ENCODE measurements around the gene ABO. TPM values are rescaled to one million over a fixed set of nuclear protein-coding genes. Genes with fewer than 3 reads are reported as not detected.

Gene ABO
- total RNA-seq, result 2.3 TPM
- long read RNA-seq, partial matches to known transcripts, result 0 of 3 reads
- long read RNA-seq, other reads (novel, unspliced or antisense), result 3 of 3 reads

DNA sequence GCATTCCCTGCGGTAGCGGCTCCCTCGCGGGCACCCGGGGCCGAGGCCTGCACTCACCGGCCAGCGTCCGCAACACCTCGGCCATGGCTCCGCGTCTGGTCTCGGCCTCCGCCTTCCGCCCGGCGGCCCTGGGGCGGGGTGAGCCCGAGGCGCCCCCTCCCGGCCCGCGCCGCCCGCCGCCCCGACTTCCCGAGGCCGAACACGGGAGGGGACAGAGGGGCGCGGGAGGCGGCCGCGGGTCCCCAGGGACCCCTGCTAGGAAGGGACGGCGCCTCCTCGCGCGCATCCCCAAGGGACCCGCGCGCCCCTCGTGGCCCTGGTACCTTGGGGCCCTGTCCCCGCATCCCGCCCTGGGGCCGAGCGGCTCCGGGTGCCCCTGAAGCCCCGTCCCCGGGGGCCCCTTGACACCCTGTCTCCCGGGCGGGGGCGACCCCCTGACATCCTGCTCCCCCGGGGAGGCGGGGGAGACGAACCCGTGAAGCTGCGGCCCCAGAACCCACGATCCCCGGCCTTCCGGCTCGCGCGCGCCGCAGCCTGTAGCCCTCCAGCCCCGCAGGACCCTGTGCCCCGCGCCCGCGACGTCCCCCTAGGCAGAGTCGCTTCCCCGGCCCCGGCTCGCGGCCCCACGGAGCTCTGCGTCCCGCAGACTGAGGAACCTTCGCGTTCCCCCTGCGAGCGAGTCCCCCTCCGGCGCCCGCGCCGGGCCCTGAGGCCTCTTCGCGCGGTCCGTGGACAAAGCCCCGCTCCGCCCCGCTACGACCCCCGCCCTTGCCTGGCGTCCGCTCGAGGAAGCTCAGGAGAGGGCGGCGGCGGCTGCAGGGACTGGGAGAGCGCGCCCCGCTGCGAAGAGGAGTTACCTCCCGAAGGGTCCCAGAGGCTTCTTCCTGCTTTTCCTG is at the start of gene ABO:
ABO (minus strand) TSS at position 97 of the 896 bp plus-strand sequence.
- intact Hi-C loops (cut with micrococcal nuclease), result loop anchor here (10.0 kb wide), 1 partner anchor 91 kb away; no protein-coding TSS in a partner anchor
- H3K27ac ChIP-seq (replicated peaks), result peak within 1 kb of the TSS; percentile 86
- TF ChIP-seq, protein P1, sequence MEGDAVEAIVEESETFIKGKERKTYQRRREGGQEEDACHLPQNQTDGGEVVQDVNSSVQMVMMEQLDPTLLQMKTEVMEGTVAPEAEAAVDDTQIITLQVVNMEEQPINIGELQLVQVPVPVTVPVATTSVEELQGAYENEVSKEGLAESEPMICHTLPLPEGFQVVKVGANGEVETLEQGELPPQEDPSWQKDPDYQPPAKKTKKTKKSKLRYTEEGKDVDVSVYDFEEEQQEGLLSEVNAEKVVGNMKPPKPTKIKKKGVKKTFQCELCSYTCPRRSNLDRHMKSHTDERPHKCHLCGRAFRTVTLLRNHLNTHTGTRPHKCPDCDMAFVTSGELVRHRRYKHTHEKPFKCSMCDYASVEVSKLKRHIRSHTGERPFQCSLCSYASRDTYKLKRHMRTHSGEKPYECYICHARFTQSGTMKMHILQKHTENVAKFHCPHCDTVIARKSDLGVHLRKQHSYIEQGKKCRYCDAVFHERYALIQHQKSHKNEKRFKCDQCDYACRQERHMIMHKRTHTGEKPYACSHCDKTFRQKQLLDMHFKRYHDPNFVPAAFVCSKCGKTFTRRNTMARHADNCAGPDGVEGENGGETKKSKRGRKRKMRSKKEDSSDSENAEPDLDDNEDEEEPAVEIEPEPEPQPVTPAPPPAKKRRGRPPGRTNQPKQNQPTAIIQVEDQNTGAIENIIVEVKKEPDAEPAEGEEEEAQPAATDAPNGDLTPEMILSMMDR (IDR thresholded peaks at IDR 0.05; ENCODE audit: borderline replicate concordance), result peak; percentile 59
- H3K4me3 ChIP-seq, result peak within 1 kb of the TSS; percentile 75
- peaks cover 26% of the 10 kb centered on the region for H3K4me1 ChIP-seq
- no peaks in the 10 kb centered on the region for H3K36me3 ChIP-seq
- no peaks in the 10 kb centered on the region for H3K9me3 ChIP-seq (replicated peaks)
- peaks cover 59% of the 10 kb centered on the region for H3K27me3 ChIP-seq (ENCODE audit: low read depth)
- DNase-seq, result peak; percentile 57

DNA sequence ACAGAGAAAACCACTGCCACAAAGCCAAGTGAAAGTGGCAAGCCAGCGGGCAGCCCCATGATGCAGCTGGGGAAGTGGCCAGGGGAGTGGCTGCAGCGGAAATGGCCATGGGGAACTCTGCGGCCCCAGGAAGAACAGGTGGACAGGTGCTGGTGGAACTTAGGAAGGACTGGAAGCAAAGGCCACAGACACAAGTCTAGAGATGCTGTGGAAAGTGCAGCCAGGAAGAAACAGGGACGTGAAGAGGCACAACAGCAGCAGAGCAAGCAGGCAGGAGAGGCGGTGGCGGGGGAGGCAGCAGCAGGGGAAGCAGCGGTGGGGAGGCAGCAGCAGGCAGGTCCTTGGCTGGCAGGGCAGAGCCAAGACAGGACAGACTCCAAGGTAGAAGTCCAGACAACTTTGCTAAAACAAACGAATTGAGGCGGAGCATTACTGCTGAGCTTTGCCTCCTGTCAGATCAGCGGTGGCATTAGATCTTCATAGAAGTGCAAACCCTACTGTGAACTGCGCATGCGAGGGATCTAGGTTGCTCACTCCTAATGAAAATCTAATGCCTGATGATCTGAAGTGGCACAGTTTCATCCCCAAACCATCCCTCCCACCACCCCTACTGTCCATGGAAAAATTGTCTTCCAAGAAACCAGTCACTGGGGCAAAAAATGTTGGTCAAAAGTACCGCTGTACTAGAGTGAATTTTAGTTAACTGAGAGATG is 49.1 kb upstream of the ABO start:
- H3K36me3 ChIP-seq, result no peaks in the 10 kb centered on the region
- H3K4me3 ChIP-seq, result no peak overlapping the region
- intact Hi-C loops (cut with micrococcal nuclease), result loop anchor here (10.0 kb wide), 1 partner anchor 139 kb away; no protein-coding TSS in a partner anchor
- no peak overlapping the region for H3K27ac ChIP-seq (replicated peaks)
- no peaks in the 10 kb centered on the region for H3K9me3 ChIP-seq (replicated peaks)
- H3K4me1 ChIP-seq, result peaks cover 4% of the 10 kb centered on the region
- DNase-seq, result no peak
- TF ChIP-seq, protein P1 (IDR thresholded peaks at IDR 0.05; ENCODE audit: borderline replicate concordance), result no peak
- H3K27me3 ChIP-seq (ENCODE audit: low read depth), result peaks cover 7% of the 10 kb centered on the region

DNA sequence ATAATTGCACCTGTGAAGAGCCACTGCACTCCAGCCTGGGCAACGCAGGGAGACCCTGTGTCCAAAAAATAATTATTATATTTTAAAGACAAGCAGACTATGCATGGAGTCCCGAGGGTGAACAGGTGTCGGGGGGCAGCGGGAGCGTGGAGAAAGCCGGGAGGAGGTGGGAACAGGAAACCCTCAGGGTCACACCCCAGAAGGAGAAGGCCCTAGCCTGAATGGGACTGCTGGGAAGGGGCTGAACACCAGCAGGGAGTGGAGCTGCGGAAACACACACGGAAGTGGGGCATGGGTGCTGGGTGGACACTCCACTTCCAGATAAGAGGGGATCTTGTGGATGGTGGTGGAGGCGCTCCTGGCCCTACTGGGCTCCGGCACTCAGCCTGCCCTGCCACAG is 48.2 kb upstream of the ABO start:
- intact Hi-C loops (cut with micrococcal nuclease), result loop anchor here (10.0 kb wide), 1 partner anchor 138 kb away; no protein-coding TSS in a partner anchor
- no peak for DNase-seq
- Histone ChIP-seq H3K4me3 (no peak overlapping the region), H3K27me3 (ENCODE audit: low read depth) (peaks cover 12% of the 10 kb centered on the region), H3K4me1 (no peaks in the 10 kb centered on the region), H3K36me3 (no peaks in the 10 kb centered on the region), H3K27ac (replicated peaks) (no peak overlapping the region), H3K9me3 (replicated peaks) (no peaks in the 10 kb centered on the region)
- TF ChIP-seq, protein P1 (IDR thresholded peaks at IDR 0.05; ENCODE audit: borderline replicate concordance), result no peak

DNA sequence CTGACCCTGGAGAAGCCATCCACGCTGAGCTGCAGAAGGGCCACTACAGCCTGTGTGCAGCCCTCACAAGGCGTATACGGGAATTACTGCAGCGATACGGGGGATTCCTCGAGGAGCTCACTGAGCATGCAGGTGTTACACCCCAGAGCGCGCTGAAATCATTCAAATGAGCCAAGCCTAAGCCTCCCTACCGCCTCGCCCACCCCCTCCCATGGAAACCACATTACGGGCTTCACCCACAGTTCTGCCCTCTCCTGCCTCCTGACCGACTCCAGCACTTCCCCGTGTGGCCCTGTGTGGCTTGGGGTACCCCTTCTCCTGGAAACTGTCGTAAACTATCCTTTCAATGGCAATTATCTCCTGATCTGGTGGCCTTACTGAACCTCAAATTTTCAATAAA is 47.7 kb upstream of the ABO start:
- TF ChIP-seq, protein P1 (IDR thresholded peaks at IDR 0.05; ENCODE audit: borderline replicate concordance), result no peak
- intact Hi-C loops (cut with micrococcal nuclease), result loop anchor here (10.0 kb wide), 1 partner anchor 138 kb away; no protein-coding TSS in a partner anchor
- H3K27me3 ChIP-seq (ENCODE audit: low read depth), result peaks cover 12% of the 10 kb centered on the region

DNA sequence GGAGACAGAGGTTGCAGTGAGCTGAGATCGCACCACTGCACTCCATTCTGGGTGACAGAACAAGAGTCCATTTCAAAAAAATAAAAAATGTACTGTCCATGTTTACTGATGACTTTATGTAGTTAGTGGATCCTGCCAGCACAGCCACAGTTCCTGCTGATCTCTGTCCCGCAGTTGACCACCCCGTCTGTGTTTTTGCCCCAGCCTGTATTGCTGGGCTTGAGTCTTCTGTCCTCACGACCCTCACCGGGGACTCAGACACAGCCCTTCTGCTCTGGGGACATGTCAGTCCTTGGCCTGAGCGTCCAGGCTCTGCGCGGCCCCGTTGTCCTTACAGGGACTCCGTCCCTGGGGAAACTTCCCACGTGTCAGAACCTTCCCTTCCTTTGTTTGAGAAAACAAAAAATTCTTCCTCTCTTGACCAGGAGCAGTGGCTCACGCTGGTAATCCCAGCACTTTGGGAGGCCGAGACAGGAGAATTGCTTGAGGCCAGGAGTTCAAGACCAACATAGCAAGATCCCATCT is 46.5 kb upstream of the ABO start:
- Histone ChIP-seq H3K27me3 (ENCODE audit: low read depth) (peaks cover 14% of the 10 kb centered on the region), H3K4me1 (no peaks in the 10 kb centered on the region), H3K36me3 (no peaks in the 10 kb centered on the region), H3K9me3 (replicated peaks) (no peaks in the 10 kb centered on the region), H3K27ac (replicated peaks) (no peak overlapping the region), H3K4me3 (no peak overlapping the region)
- intact Hi-C loops (cut with micrococcal nuclease), result loop anchor here (10.0 kb wide), 1 partner anchor 137 kb away; no protein-coding TSS in a partner anchor
- DNase-seq, result no peak
- TF ChIP-seq, protein P1 (IDR thresholded peaks at IDR 0.05; ENCODE audit: borderline replicate concordance), result no peak

More for the DNA sequence above, 47.7 kb upstream of the ABO start:
- Histone ChIP-seq H3K9me3 (replicated peaks) (no peaks in the 10 kb centered on the region), H3K27ac (replicated peaks) (no peak overlapping the region), H3K4me1 (no peaks in the 10 kb centered on the region), H3K4me3 (no peak overlapping the region), H3K36me3 (no peaks in the 10 kb centered on the region)
- no peak for DNase-seq

All from left ventricle myocardium inferior (tissue), 1 donor.